DND-41 (cell line): ENCODE results near the gene SLC15A1.

ENCODE experiments used
- ATAC-seq: fragments of 200-7000 bp; cut with Tn5 transposase; 3 replicates; pipeline ENCODE4 v1.9.1; 2021; ENCODE audit warnings: low read depth; ENCODE audit not compliant: insufficient read depth
- DNase-seq: peaks from one replicate; pipeline ENCODE4 v3.0.0-alpha.2; 2020
- H2AFZ ChIP-seq: 2 replicates; pipeline ENCODE4 v1.6.0; 2012; ENCODE audit warnings: low read depth, low read length
- H3K27ac ChIP-seq: 2 replicates; pipeline ENCODE4 v1.5.1; 2012; ENCODE audit warnings: low read length, inconsistent platforms
- H3K27me3 ChIP-seq: fragments of 200-600 bp; sonication (generic); 2 replicates; pipeline ENCODE4 v1.6.0; 2012; ENCODE audit warnings: low read length, mild to moderate bottlenecking, inconsistent platforms; ENCODE audit not compliant: insufficient read depth, poor library complexity
- H3K36me3 ChIP-seq: 2 replicates; pipeline ENCODE4 v1.5.1; 2012; ENCODE audit warnings: low read length, inconsistent platforms; ENCODE audit not compliant: insufficient read depth
- H3K4me1 ChIP-seq: 2 replicates; pipeline ENCODE4 v1.5.1; 2012; ENCODE audit warnings: mild to moderate bottlenecking, low read length; ENCODE audit not compliant: insufficient read depth
- H3K4me2 ChIP-seq: 2 replicates; pipeline ENCODE4 v1.6.0; 2012; ENCODE audit warnings: mild to moderate bottlenecking, moderate library complexity, low read length, inconsistent platforms; ENCODE audit not compliant: insufficient read depth
- H3K4me3 ChIP-seq, 2 experiments: fragments of 200-600 bp in 1 of 2; shearing (Covaris generic) in 1 of 2; 2 replicates each; pipeline ENCODE4 v1.5.1; 2012 to 2016; ENCODE audit warnings: inconsistent platforms in 2 of 2, low read length in 2 of 2, mild to moderate bottlenecking in 2 of 2, low read depth in 1 of 2, moderate library complexity in 1 of 2
- H3K79me2 ChIP-seq: 2 replicates; pipeline ENCODE4 v1.6.0; 2012; ENCODE audit warnings: low read length, inconsistent platforms; ENCODE audit not compliant: insufficient read depth
- H3K9ac ChIP-seq: 2 replicates; pipeline ENCODE4 v1.6.0; 2012; ENCODE audit warnings: low read depth, mild to moderate bottlenecking, inconsistent platforms, low read length, moderate library complexity
- H3K9me3 ChIP-seq: 2 replicates; pipeline ENCODE4 v1.5.1; 2012; ENCODE audit warnings: low read length, moderate library complexity, mild to moderate bottlenecking, inconsistent platforms; ENCODE audit not compliant: insufficient read depth, severe bottlenecking
- H4K20me1 ChIP-seq: 2 replicates; pipeline ENCODE4 v1.6.0; 2012; ENCODE audit warnings: low read length; ENCODE audit not compliant: insufficient read depth
- EZH2 ChIP-seq: IDR thresholded peaks from 3 replicates; pipeline ENCODE4 v1.6.1; 2012; ENCODE audit warnings: borderline replicate concordance, low read depth, mild to moderate bottlenecking, moderate library complexity, low read length, inconsistent platforms; ENCODE audit not compliant: severe bottlenecking
- TF ChIP-seq, protein P1 (sequence below): IDR thresholded peaks from 2 replicates; pipeline ENCODE4 v1.5.1; 2012; ENCODE audit warnings: borderline replicate concordance, low read length, moderate library complexity, mild to moderate bottlenecking; ENCODE audit not compliant: poor library complexity, severe bottlenecking; ENCODE audit errors: extremely low read depth

Gene SLC15A1

DNA sequence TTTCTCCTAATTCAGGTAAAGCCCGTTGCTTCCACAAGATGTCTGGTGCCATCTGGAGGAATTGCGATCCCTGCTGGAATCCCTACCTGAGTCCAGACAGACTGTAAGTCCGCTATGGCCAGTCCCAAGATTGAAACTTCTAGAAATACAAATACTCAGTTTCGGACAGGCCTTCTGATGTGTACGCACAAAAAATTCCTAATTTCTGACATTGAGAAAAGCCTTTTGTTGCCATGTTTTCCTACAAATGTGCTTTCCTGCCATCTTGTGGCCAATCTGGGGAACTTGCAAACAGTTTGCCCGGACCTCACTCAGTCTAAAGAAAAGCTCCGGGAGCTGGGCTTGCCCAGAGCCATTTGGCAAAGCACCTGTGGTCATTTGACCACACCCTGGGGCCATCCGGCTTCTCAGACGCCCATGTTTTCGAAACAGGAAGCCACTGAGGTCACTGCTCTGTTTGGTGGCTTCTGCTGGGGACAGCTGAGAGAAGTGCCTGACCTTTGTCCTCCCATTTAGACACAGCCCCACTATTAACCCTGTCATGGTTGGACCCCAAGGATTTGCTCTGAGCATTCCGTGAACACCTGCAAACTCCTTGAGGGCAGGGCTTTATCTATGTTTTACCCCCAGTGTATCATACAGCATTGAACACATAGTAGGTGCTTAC, 79.4 kb downstream of the SLC15A1 start:
- DNase-seq (peak; percentile 53), ATAC-seq (peak; percentile 76)
- no peaks in the 10 kb centered on the region for H4K20me1 ChIP-seq
- peaks cover 6% of the 10 kb centered on the region for H3K27me3 ChIP-seq
- no peak for TF ChIP-seq EZH2
- TF ChIP-seq, protein P1, sequence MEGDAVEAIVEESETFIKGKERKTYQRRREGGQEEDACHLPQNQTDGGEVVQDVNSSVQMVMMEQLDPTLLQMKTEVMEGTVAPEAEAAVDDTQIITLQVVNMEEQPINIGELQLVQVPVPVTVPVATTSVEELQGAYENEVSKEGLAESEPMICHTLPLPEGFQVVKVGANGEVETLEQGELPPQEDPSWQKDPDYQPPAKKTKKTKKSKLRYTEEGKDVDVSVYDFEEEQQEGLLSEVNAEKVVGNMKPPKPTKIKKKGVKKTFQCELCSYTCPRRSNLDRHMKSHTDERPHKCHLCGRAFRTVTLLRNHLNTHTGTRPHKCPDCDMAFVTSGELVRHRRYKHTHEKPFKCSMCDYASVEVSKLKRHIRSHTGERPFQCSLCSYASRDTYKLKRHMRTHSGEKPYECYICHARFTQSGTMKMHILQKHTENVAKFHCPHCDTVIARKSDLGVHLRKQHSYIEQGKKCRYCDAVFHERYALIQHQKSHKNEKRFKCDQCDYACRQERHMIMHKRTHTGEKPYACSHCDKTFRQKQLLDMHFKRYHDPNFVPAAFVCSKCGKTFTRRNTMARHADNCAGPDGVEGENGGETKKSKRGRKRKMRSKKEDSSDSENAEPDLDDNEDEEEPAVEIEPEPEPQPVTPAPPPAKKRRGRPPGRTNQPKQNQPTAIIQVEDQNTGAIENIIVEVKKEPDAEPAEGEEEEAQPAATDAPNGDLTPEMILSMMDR = peak; percentile 82
- no peak overlapping the region for H3K4me3 ChIP-seq
- H2AFZ ChIP-seq = no peak overlapping the region
- no peak overlapping the region for H3K4me2 ChIP-seq
- H3K9ac ChIP-seq = no peak overlapping the region
- no peak overlapping the region for H3K27ac ChIP-seq
- H3K79me2 ChIP-seq = no peaks in the 10 kb centered on the region
- H3K36me3 ChIP-seq = no peaks in the 10 kb centered on the region
- no peaks in the 10 kb centered on the region for H3K4me1 ChIP-seq
- no peaks in the 10 kb centered on the region for H3K9me3 ChIP-seq

- H2AFZ ChIP-seq = no peak overlapping the region
- no peak overlapping the region for H3K27ac ChIP-seq
- H3K79me2 ChIP-seq = no peaks in the 10 kb centered on the region
- no peaks in the 10 kb centered on the region for H3K4me1 ChIP-seq
- no peaks in the 10 kb centered on the region for H4K20me1 ChIP-seq
- TF ChIP-seq, protein P1 = no peak
- TF ChIP-seq EZH2 = no peak
- H3K36me3 ChIP-seq = no peaks in the 10 kb centered on the region
- no peak overlapping the region for H3K4me2 ChIP-seq
- ATAC-seq (no peak), DNase-seq (no peak)
- H3K4me3 ChIP-seq = no peak overlapping the region
- peaks cover 8% of the 10 kb centered on the region for H3K27me3 ChIP-seq
- no peak overlapping the region for H3K9ac ChIP-seq
- H3K9me3 ChIP-seq = no peaks in the 10 kb centered on the region
Observed at GRCh38 chr13:98668155-98668554, 84.3 kb downstream of the SLC15A1 start.

- ATAC-seq (no peak), DNase-seq (no peak)
- no peaks in the 10 kb centered on the region for H3K79me2 ChIP-seq
- H3K4me1 ChIP-seq = no peaks in the 10 kb centered on the region
- H2AFZ ChIP-seq = no peak overlapping the region
- no peak for TF ChIP-seq EZH2
- TF ChIP-seq, protein P1 = no peak
- no peaks in the 10 kb centered on the region for H3K9me3 ChIP-seq
- H3K4me2 ChIP-seq = no peak overlapping the region
- peaks cover 8% of the 10 kb centered on the region for H3K27me3 ChIP-seq
- no peaks in the 10 kb centered on the region for H3K36me3 ChIP-seq
- H3K9ac ChIP-seq = no peak overlapping the region
- H3K4me3 ChIP-seq = no peak overlapping the region
- no peaks in the 10 kb centered on the region for H4K20me1 ChIP-seq
- no peak overlapping the region for H3K27ac ChIP-seq
Observed at GRCh38 chr13:98665638-98665995, 86.9 kb downstream of the SLC15A1 start.
